HepG2 (cell line): ENCODE data around the gene PKP4. TPM values are rescaled to one million over a fixed set of nuclear protein-coding genes. Genes with fewer than 3 reads are reported as not detected.

Experiments
- ATAC-seq: fragments of 200-7000 bp; cut with Tn5 transposase; 3 replicates; pipeline ENCODE4 v1.9.1; 2020; ENCODE audit warnings: mild to moderate bottlenecking, moderate library complexity
- BruUV-seq: library from RNA; stranded (reverse); fragments of 400-500 nt; replicated peaks from 2 replicates; lab custom pipeline; 2021; lab: Mats Ljungman, UMichigan
- CTCF ChIA-PET: fragments of 300-600 bp; formaldehyde crosslinking; extraction: SDS; loops from one replicate; lab custom pipeline; 2021; ENCODE audit warnings: low total read pairs, inconsistent platforms, low intra/inter-chr PET ratio; lab: Yijun Ruan, JAX
- POLR2A ChIA-PET: fragments of 350-600 bp; sonication (Branson Sonifier 250); formaldehyde crosslinking; loops from one replicate; lab custom pipeline; 2020; ENCODE audit warnings: antibody characterized with exemption, inconsistent platforms; lab: Yijun Ruan, JAX
- DNase-seq: peaks from one replicate; pipeline ENCODE4 v3.0.0-alpha.2; 2015; ENCODE audit warnings: low spot score
- FAIRE-seq: peaks from 3 replicates; lab custom pipeline; 2011; peaks lifted over from hg19 to GRCh38; lab: Jason Lieb, UNC
- H2AFZ ChIP-seq: one replicate; pipeline ENCODE4 v1.6.1; 2011; ENCODE audit warnings: low read length, inconsistent platforms
- H3K27ac ChIP-seq: fragments of 300-600 bp; 3 replicates; pipeline ENCODE4 v1.8.0; 2011; ENCODE audit warnings: mixed run types, mild to moderate bottlenecking, mixed read lengths, low read length, inconsistent platforms; ENCODE audit not compliant: insufficient read depth; ENCODE audit errors: extremely low read length
- H3K27me3 ChIP-seq, 2 experiments: fragments of 200-600 bp in 1 of 2; 2 replicates in 1 of 2; 3 replicates in 1 of 2; pipeline versions ENCODE4 v1.6.0 to v1.8.0; 2011; ENCODE audit warnings: low read length in 2 of 2, mild to moderate bottlenecking in 2 of 2, moderate library complexity in 2 of 2, inconsistent platforms in 1 of 2; ENCODE audit not compliant: insufficient read depth in 2 of 2, control insufficient read depth in 1 of 2
- H3K36me3 ChIP-seq, 2 experiments: fragments of 200-600 bp in 1 of 2; replicated peaks in 1 of 2; 2 replicates in 1 of 2; 3 replicates in 1 of 2; pipeline versions ENCODE4 v1.5.1 to v1.8.0; 2011; ENCODE audit warnings: low read length in 2 of 2, inconsistent platforms in 1 of 2; ENCODE audit not compliant: insufficient read depth in 2 of 2, control insufficient read depth in 1 of 2
- H3K4me1 ChIP-seq: 2 replicates; pipeline ENCODE4 v1.5.1; 2012; ENCODE audit warnings: low read length, inconsistent platforms; ENCODE audit not compliant: insufficient read depth
- H3K4me2 ChIP-seq: 2 replicates; pipeline ENCODE4 v1.6.0; 2011; ENCODE audit warnings: low read depth, low read length, inconsistent platforms
- H3K4me3 ChIP-seq, 3 experiments: fragments of 200-600 bp in 1 of 3; sonication (generic), shearing (Covaris generic) in 1 of 3; replicated peaks in 1 of 3; 2 replicates each; pipeline ENCODE4 v1.5.1; 2011 to 2016; ENCODE audit warnings: low read length in 3 of 3, inconsistent platforms in 2 of 3, low read depth in 2 of 3, mild to moderate bottlenecking in 2 of 3, control low read depth in 1 of 3, mixed read lengths in 1 of 3; ENCODE audit not compliant: insufficient read depth in 1 of 3
- H3K79me2 ChIP-seq: one replicate; pipeline ENCODE4 v1.6.1; 2011; ENCODE audit warnings: low read length, inconsistent platforms; ENCODE audit not compliant: insufficient read depth
- H3K9ac ChIP-seq: 2 replicates; pipeline ENCODE4 v1.6.0; 2011; ENCODE audit warnings: mild to moderate bottlenecking, low read depth, low read length, inconsistent platforms; ENCODE audit not compliant: insufficient read depth
- H3K9me3 ChIP-seq: 2 replicates; pipeline ENCODE4 v1.5.1; 2012; ENCODE audit warnings: mild to moderate bottlenecking, low read length
- H4K20me1 ChIP-seq: 2 replicates; pipeline ENCODE4 v1.6.0; 2011; ENCODE audit warnings: inconsistent platforms, mild to moderate bottlenecking, low read length, moderate library complexity; ENCODE audit not compliant: insufficient read depth
- BATF2 ChIP-seq: sonication (generic); formaldehyde crosslinking; IDR thresholded peaks from 2 replicates; pipeline ENCODE4 v1.8.0; 2022; ENCODE audit warnings: mild to moderate bottlenecking, missing genetic modification reagents, moderate library complexity
- CENPT ChIP-seq: sonication (generic); formaldehyde crosslinking; IDR thresholded peaks from 2 replicates; pipeline ENCODE4 v1.8.0; 2022; ENCODE audit warnings: low read depth, mild to moderate bottlenecking, moderate library complexity, missing genetic modification reagents
- CREB1 ChIP-seq, 2 experiments: fragments of 450-650 bp in 1 of 2; IDR thresholded peaks; 2 replicates each; pipeline ENCODE4 v1.6.1; 2016 to 2017; ENCODE audit warnings: control low read depth in 1 of 2, mild to moderate bottlenecking in 1 of 2, missing compliant biosample characterization in 1 of 2, missing genetic modification characterization in 1 of 2
- FOXJ3 ChIP-seq: sonication (generic); formaldehyde crosslinking; IDR thresholded peaks from 2 replicates; pipeline ENCODE4 v1.4.0; 2020; ENCODE audit warnings: missing genetic modification reagents, mild to moderate bottlenecking, borderline replicate concordance
- HNF4G ChIP-seq, 2 experiments: sonication (generic) in 1 of 2; formaldehyde crosslinking in 1 of 2; IDR thresholded peaks; 2 replicates each; pipeline versions ENCODE4 v1.4.0 to v1.6.1; 2011 to 2020; ENCODE audit warnings: borderline replicate concordance in 2 of 2, low read depth in 2 of 2, mild to moderate bottlenecking in 2 of 2, low read length in 1 of 2, missing genetic modification reagents in 1 of 2, moderate library complexity in 1 of 2
- MAF1 ChIP-seq: sonication (generic); formaldehyde crosslinking; IDR thresholded peaks from 2 replicates; pipeline ENCODE4 v1.5.0; 2020; ENCODE audit warnings: missing genetic modification reagents, borderline replicate concordance
- NR3C1 ChIP-seq: sonication (generic); formaldehyde crosslinking; IDR thresholded peaks from 2 replicates; pipeline ENCODE4 v1.4.0; 2020; ENCODE audit warnings: missing genetic modification reagents
- PAWR ChIP-seq: sonication (generic); formaldehyde crosslinking; IDR thresholded peaks from 2 replicates; pipeline ENCODE4 v1.4.0; 2020; ENCODE audit warnings: missing genetic modification reagents, mild to moderate bottlenecking, borderline replicate concordance
- RBFOX2 ChIP-seq: fragments of 200-400 bp; formaldehyde crosslinking; IDR thresholded peaks from 2 replicates; pipeline ENCODE4 v1.6.1; 2017; ENCODE audit warnings: low read depth, mild to moderate bottlenecking, low read length
- TIGD3 ChIP-seq: sonication (generic); formaldehyde crosslinking; IDR thresholded peaks from 2 replicates; pipeline ENCODE4 v1.5.1; 2020; ENCODE audit warnings: mild to moderate bottlenecking, missing genetic modification reagents, borderline replicate concordance
- U2AF2 ChIP-seq: fragments of 200-400 bp; formaldehyde crosslinking; IDR thresholded peaks from 2 replicates; pipeline ENCODE4 v1.6.1; 2017; ENCODE audit warnings: low read depth, mild to moderate bottlenecking, low read length
- ZBTB14 ChIP-seq: sonication (generic); formaldehyde crosslinking; IDR thresholded peaks from 2 replicates; pipeline ENCODE4 v1.4.0; 2020; ENCODE audit warnings: missing genetic modification reagents
- ZBTB21 ChIP-seq: sonication (generic); formaldehyde crosslinking; IDR thresholded peaks from 2 replicates; pipeline ENCODE4 v1.4.0; 2020; ENCODE audit warnings: missing genetic modification reagents
- ZNF101 ChIP-seq: sonication (generic); formaldehyde crosslinking; IDR thresholded peaks from 2 replicates; pipeline ENCODE4 v1.4.0; 2020; ENCODE audit warnings: mild to moderate bottlenecking, low read depth, missing genetic modification reagents, borderline replicate concordance
- ZNF264 ChIP-seq: sonication (generic); formaldehyde crosslinking; IDR thresholded peaks from 2 replicates; pipeline ENCODE4 v1.4.0; 2020; ENCODE audit warnings: missing genetic modification reagents
- ZNF430 ChIP-seq: sonication (generic); formaldehyde crosslinking; IDR thresholded peaks from 2 replicates; pipeline ENCODE4 v1.9.0; 2021; ENCODE audit warnings: mild to moderate bottlenecking, missing genetic modification reagents
- ZNF484 ChIP-seq: sonication (generic); formaldehyde crosslinking; IDR thresholded peaks from 2 replicates; pipeline ENCODE4 v1.5.1; 2020; ENCODE audit warnings: mild to moderate bottlenecking, low read depth, missing genetic modification reagents, borderline replicate concordance
- ZNF713 ChIP-seq: sonication (generic); formaldehyde crosslinking; IDR thresholded peaks from 2 replicates; pipeline ENCODE4 v1.4.0; 2020; ENCODE audit warnings: mild to moderate bottlenecking, missing genetic modification reagents
- ZNF891 ChIP-seq: sonication (generic); formaldehyde crosslinking; IDR thresholded peaks from 2 replicates; pipeline ENCODE4 v1.5.0; 2020; ENCODE audit warnings: mild to moderate bottlenecking, missing genetic modification reagents
- WGBS: methylation state at CpG from one replicate; pipeline ENCODE4 v1.1.6; 2017; ENCODE audit warnings: low lambda C conversion rate; 5-methylcytosine and 5-hydroxymethylcytosine counted together
- in situ Hi-C: cut with HindIII; loops from 2 replicates; pipeline ENCODE4 v1.10.0; 2017; ENCODE audit warnings: low pct_unique_long_range_greater_than_20kb; ENCODE audit not compliant: extremely low pct_ligation_motif_present
- intact Hi-C: fragments of 100-400 bp; cut with micrococcal nuclease; formaldehyde crosslinking; loops from one replicate; pipeline ENCODE4 v1.10.0; 2022; ENCODE audit not compliant: unreplicated experiment
- polyA plus RNA-seq, 8 experiments: library from polyadenylated mRNA; depleted of rRNA in 3 of 8; stranded (reverse) in 7 of 8; unstranded in 1 of 8; fragments of >200 nt; fragmentation: Illumina TruSeq in 4 of 8; extraction: Trizol in 4 of 8; gene quantifications; 2 replicates each; pipeline versions ENCODE4 v1.2.1 to v1.2.3, GENCODE V29; 2011 to 2016; ENCODE audit warnings: low read depth in 4 of 8, missing spikeins in 1 of 8, mixed read lengths in 1 of 8; ENCODE audit not compliant: insufficient read depth in 1 of 8
- total RNA-seq, 5 experiments: library from RNA; depleted of rRNA; stranded (reverse); fragments of >200 nt; fragmentation: Illumina TruSeq; extraction: Trizol; gene quantifications; 2 replicates each; pipeline ENCODE4 v1.2.3, GENCODE V29; 2016; ENCODE audit warnings: low read depth in 1 of 5
- TF ChIP-seq, protein P1 (sequence below), 2 experiments: fragments of 450-650 bp in 1 of 2; sonication (generic) in 1 of 2; formaldehyde crosslinking; IDR thresholded peaks; 2 replicates each; pipeline versions ENCODE4 v1.5.0 to v1.8.0; 2020 to 2022; ENCODE audit warnings: mild to moderate bottlenecking in 1 of 2, missing genetic modification reagents in 1 of 2

PKP4 gene
- total and polyA plus RNA-seq, 2 of the 13 experiments (the other 11 are each of a cell fraction or from before 2014, with no cell fraction given), result 80.9 to 90.5 TPM

DNA sequence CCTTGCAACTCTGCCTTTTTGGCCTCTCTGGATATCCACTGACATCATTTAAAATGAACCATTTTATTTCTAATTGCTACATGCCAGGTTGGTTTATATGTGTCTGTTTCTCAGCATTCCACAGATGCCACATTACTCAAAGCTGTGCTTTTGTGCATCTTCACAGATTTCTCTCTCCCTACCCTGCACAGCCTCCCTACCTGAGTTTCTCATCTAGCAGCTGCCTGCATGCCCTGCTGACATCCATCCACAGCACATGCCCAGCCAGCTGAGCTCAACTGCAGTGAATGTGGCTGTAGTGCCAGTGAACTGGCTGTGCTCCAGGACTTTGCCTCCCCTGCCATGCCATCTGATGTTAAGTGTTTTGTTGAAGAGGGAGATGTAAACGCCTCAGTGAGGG, 44.5 kb downstream of the PKP4 start:
- WGBS, result 67% methylated on average over 1 of the region's 1 CpG
- DNase-seq, result no peak
- CTCF ChIA-PET, result no interaction called here

More for the DNA sequence above, 44.5 kb downstream of the PKP4 start:
- Histone ChIP-seq H3K9me3 (no peaks in the 10 kb centered on the region), H3K27me3 (no peaks in the 10 kb centered on the region), H3K79me2 (peaks cover 98% of the 10 kb centered on the region), H3K4me1 (peaks cover 82% of the 10 kb centered on the region), H2AFZ (no peak overlapping the region), H4K20me1 (peaks cover 44% of the 10 kb centered on the region), H3K9ac (no peak overlapping the region), H3K36me3 (peaks cover 0 to 3% of the 10 kb centered on the region in 2 experiments; a peak in 1 of 5 replicates), H3K4me2 (no peak overlapping the region), H3K4me3 (no peak overlapping the region), H3K27ac (no peak overlapping the region)
- TF ChIP-seq BATF2 (CRISPR knock-in tag) (no peak), ZNF484 (CRISPR knock-in tag) (no peak), U2AF2 (no peak), HNF4G (IDR thresholded peaks at IDR 0.05; ENCODE audit: borderline replicate concordance, low read depth, low read length) (no peak), HNF4G (CRISPR knock-in tag; IDR thresholded peaks at IDR 0.05; ENCODE audit: borderline replicate concordance, low read depth) (no peak), CREB1 (IDR thresholded peaks at IDR 0.05) (no peak), CREB1 (CRISPR knock-in tag; IDR thresholded peaks at IDR 0.05) (no peak), CENPT (CRISPR knock-in tag) (no peak), MAF1 (no peak), ZNF891 (CRISPR knock-in tag) (no peak), FOXJ3 (CRISPR knock-in tag) (no peak), ZNF430 (CRISPR knock-in tag) (no peak), ZNF264 (CRISPR knock-in tag) (no peak), ZNF713 (CRISPR knock-in tag) (no peak), RBFOX2 (no peak), TIGD3 (CRISPR knock-in tag) (no peak), ZNF101 (CRISPR knock-in tag) (no peak), ZBTB21 (CRISPR knock-in tag) (no peak), NR3C1 (CRISPR knock-in tag) (no peak), ZBTB14 (CRISPR knock-in tag) (no peak), PAWR (no peak)
- TF ChIP-seq, protein P1, sequence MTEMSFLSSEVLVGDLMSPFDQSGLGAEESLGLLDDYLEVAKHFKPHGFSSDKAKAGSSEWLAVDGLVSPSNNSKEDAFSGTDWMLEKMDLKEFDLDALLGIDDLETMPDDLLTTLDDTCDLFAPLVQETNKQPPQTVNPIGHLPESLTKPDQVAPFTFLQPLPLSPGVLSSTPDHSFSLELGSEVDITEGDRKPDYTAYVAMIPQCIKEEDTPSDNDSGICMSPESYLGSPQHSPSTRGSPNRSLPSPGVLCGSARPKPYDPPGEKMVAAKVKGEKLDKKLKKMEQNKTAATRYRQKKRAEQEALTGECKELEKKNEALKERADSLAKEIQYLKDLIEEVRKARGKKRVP (CRISPR knock-in tag; IDR thresholded peaks at IDR 0.05), result no peak
- POLR2A ChIA-PET, result no interaction called here
- in situ Hi-C loops (no loop called here), intact Hi-C loops (no loop called here)
- BruUV-seq, result no TSS peak
- FAIRE-seq, result no peak
- ATAC-seq, result no peak
